Esophagus squamous epithelium (tissue), 5 donors: ENCODE results near the gene CNTD1. TPM values are rescaled to one million over a fixed set of nuclear protein-coding genes. Genes with fewer than 3 reads are reported as not detected.
A peak's percentile ranks its signal among the peaks of the same experiment; 100 is the strongest.

Source experiments
- DNase-seq: peaks from one replicate; lab custom pipeline; 2025; lab: John Stamatoyannopoulos, UW
- H3K27ac ChIP-seq, 4 donors: fragments of 200-600 bp; sonication (generic); one replicate each; pipeline ENCODE4 v1.5.1; 2016 to 2019; ENCODE audit warnings: mild to moderate bottlenecking in 1 of 4
- H3K27me3 ChIP-seq, 4 donors: fragments of 200-600 bp; sonication (generic); 1 replicate in 3 of 4; 2 replicates in 1 of 4; pipeline versions ENCODE4 v1.5.1 to v1.6.0; 2017 to 2021; ENCODE audit warnings: antibody characterized with exemption in 1 of 4
- H3K36me3 ChIP-seq, 3 donors: fragments of 200-600 bp; sonication (generic); one replicate each; pipeline ENCODE4 v1.5.1; 2016 to 2019
- H3K4me1 ChIP-seq, 3 donors: fragments of 200-600 bp; sonication (generic); one replicate each; pipeline ENCODE4 v1.5.1; 2017 to 2019
- H3K4me3 ChIP-seq, 4 donors: fragments of 200-600 bp; sonication (generic); 1 replicate in 3 of 4; 2 replicates in 1 of 4; pipeline ENCODE4 v1.5.1; 2016 to 2019; ENCODE audit warnings: mild to moderate bottlenecking in 2 of 4, moderate library complexity in 1 of 4
- H3K9me3 ChIP-seq, 3 donors: fragments of 200-600 bp; sonication (generic); one replicate each; pipeline ENCODE4 v1.5.1; 2016 to 2019
- POLR2A ChIP-seq, 4 donors: fragments of 450-650 bp; IDR thresholded peaks; one replicate each; pipeline ENCODE4 v1.6.1; 2017; ENCODE audit warnings: antibody characterized with exemption in 4 of 4, mild to moderate bottlenecking in 4 of 4, moderate library complexity in 3 of 4
- WGBS, 2 donors: methylation state at CpG; one replicate each; pipeline ENCODE4 v1.1.5; 2018; 5-methylcytosine and 5-hydroxymethylcytosine counted together
- intact Hi-C: fragments of 100-400 bp; cut with DNase I; formaldehyde crosslinking; loops from one replicate; pipeline ENCODE4 v1.15.0; 2022
- total RNA-seq, 4 donors: library from RNA; depleted of rRNA; stranded (reverse); fragments of >200 nt; gene quantifications; one replicate each; pipeline ENCODE4 v1.1.0, GENCODE V29; 2016
- TF ChIP-seq, protein P1 (sequence below), 6 experiments: fragments of 450-650 bp in 4 of 6; fragments of 200-600 bp in 2 of 6; sonication (generic) in 2 of 6; IDR thresholded peaks; one replicate each; pipeline ENCODE4 v1.5.1; 2016 to 2019; ENCODE audit warnings: antibody characterized with exemption in 6 of 6, mild to moderate bottlenecking in 4 of 6, moderate library complexity in 4 of 6
- donor health status: DM: yes; HTN: yes; CAD: no.

CNTD1 gene
- total RNA-seq: not detected

DNA sequence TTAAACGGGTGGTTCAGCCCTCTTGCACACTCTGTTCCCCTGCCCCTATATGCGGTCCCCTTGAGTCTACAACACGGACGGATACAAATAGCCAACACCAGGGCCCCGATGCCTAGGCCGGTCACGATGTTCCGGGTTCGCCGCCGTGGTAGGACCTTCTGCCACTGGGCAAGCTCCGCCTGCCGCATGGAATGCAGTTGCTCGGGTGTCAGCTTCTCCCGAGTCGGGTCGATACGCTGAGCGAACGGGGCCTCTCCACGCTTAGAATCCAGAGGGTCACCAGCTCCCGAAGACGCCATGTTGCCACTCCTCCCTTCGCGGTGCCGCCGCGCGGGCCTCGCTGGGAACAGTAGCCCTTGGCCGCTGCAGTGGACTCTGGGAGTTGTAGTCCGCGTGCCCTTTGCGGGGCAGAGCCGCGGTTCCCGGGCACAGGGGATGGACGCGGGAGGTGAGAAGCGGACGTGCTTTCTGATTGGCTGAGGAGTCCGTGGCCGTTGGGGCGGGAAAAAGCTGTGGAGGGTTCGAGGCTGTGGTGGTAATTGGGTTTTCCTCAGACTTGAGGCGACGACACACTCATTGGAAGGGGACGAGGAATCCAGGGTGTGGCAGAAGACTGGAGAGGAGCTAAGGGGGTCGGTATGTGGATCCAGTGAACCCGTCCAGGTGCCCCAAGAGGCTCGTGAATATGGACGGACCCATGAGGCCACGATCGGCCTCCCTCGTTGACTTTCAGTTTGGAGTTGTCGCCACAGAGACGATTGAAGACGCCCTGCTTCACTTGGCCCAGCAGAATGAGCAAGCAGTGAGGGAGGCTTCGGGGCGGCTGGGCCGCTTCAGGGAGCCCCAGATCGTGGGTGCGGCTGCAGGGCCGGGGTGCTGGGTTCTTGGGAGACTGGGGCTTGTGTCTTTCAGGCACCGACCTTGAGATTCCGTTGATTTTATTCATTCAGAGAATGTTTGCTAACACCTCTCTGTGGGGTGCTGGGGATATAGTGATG is at the start of gene CNTD1, which contains the start of gene COA3:
TSS of gene CNTD1 (plus strand) at position 479 of the 998 bp plus-strand sequence. CDS start at position 686, 207 bp downstream.
TSS of gene COA3 (minus strand) at position 322 of the 998 bp plus-strand sequence. CDS start at position 299, 23 bp downstream.
- peak within 1 kb of the TSS; percentile 73 to 92 (median 84) for H3K4me3 ChIP-seq
- H3K27ac ChIP-seq: peak within 1 kb of the TSS; percentile 84 to 90 (median 88)
- peaks cover 0 to 22% (median 5%) of the 10 kb centered on the region in 3 donors for H3K36me3 ChIP-seq
- H3K9me3 ChIP-seq: no peaks in the 10 kb centered on the region
- intact Hi-C loops: no loop called here
- peaks cover 29 to 40% (median 29%) of the 10 kb centered on the region in 3 donors for H3K4me1 ChIP-seq
- WGBS, 2 donors: 40 to 46% methylated on average over 17 to 35 of the region's 66 CpGs
- no peak for DNase-seq
- TF ChIP-seq, protein P1, sequence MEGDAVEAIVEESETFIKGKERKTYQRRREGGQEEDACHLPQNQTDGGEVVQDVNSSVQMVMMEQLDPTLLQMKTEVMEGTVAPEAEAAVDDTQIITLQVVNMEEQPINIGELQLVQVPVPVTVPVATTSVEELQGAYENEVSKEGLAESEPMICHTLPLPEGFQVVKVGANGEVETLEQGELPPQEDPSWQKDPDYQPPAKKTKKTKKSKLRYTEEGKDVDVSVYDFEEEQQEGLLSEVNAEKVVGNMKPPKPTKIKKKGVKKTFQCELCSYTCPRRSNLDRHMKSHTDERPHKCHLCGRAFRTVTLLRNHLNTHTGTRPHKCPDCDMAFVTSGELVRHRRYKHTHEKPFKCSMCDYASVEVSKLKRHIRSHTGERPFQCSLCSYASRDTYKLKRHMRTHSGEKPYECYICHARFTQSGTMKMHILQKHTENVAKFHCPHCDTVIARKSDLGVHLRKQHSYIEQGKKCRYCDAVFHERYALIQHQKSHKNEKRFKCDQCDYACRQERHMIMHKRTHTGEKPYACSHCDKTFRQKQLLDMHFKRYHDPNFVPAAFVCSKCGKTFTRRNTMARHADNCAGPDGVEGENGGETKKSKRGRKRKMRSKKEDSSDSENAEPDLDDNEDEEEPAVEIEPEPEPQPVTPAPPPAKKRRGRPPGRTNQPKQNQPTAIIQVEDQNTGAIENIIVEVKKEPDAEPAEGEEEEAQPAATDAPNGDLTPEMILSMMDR (IDR thresholded peaks at IDR 0.05): peak in 2 of 6 experiments; percentile 4 to 19
- TF ChIP-seq POLR2A (IDR thresholded peaks at IDR 0.05): peak in 1 of 4 donors; percentile 34
- H3K27me3 ChIP-seq: no peaks in the 10 kb centered on the region

DNA sequence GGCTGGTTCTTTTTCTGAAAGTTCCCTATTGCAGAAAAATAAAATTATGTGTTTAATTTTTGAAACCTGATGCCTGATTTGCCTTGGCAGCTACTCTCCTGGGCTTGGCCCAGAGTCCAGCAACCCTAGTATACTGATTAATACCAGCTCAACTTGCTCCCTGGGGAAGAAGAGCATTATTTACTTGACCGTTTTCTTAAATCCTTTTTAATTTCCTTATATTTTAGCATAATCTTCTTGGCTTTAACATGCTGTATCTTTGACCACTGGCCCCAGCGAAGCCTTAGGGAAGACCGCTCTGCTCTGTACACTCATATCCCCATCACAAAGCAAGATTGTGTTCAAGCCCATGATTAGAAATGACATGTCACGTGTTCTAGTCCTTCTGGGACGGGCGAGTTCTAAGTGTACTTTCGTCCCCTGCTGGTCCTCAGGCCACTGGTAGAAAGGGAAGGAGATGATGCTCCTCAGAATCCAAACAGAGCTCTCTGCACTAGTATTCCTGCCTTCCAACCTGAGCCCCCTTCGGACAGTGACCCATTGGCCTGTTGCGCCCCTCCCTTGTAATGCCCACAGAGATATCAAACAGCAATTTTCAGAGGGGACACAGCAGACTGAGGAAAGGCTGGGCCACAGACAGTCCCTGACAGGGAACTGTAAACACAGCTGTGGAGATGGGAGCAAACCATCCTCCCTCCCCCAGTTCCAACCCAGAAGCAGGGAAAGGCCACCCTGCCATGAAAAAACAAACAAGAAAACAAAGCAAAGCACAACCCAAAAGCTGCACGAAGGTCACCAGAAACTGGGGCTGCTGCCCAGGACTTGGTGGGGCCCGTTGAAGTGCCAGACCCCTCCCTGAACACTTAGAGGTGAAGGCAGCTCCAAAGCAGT is 49.5 kb upstream of the CNTD1 start:
- 69 to 81% methylated on average over 7 to 9 of the region's 11 CpGs for WGBS, 2 donors
- no peak overlapping the region for H3K4me3 ChIP-seq
- peaks cover 4 to 43% (median 25%) of the 10 kb centered on the region in 3 donors for H3K4me1 ChIP-seq
- intact Hi-C loops: no loop called here
- no peaks in the 10 kb centered on the region for H3K36me3 ChIP-seq
- DNase-seq: no peak
- no peaks in the 10 kb centered on the region for H3K27me3 ChIP-seq
- H3K27ac ChIP-seq: peak overlapping the region; percentile 17 to 74 (median 50)
- TF ChIP-seq POLR2A (IDR thresholded peaks at IDR 0.05): no peak
- TF ChIP-seq, protein P1 (IDR thresholded peaks at IDR 0.05): no peak
- no peaks in the 10 kb centered on the region for H3K9me3 ChIP-seq

DNA sequence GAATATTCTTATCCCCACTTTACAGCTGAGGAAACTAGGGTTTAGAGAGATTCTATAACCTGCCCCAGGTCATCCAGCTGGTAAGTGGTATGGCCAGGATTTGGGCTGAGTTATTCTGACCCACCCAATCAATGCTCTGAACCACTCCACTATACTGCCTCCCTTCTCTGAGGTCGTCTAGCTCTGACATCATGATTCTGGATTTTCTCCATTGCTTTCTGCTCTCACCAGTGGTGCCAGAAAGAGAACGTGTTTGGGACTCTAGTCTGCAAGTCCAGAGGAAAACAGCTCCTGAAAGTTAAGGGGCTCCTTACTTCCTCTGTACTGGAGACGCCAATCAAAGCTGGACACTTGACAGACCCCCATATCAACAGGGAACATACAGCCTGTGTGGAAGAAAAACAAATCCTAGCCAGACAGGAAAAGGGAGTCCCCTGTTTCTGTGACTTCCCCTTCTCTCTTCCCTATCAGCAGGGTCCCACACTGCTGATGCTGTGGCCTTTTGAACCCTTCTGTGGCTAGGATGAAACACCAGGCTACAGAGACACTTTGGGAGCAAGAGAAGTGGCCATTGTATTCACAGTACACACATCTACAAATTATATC is 47.8 kb upstream of the CNTD1 start:
- intact Hi-C loops: no loop called here
- Histone ChIP-seq H3K9me3 (no peaks in the 10 kb centered on the region), H3K36me3 (no peaks in the 10 kb centered on the region), H3K27ac (peak overlapping the region in 3 of 4 donors; percentile 17 to 74 (median 50)), H3K4me1 (peaks cover 0 to 48% (median 20%) of the 10 kb centered on the region in 3 donors), H3K27me3 (no peaks in the 10 kb centered on the region), H3K4me3 (no peak overlapping the region)
- TF ChIP-seq, protein P1 (IDR thresholded peaks at IDR 0.05): no peak
- no peak for TF ChIP-seq POLR2A (IDR thresholded peaks at IDR 0.05)
- DNase-seq: no peak
- 27 to 39% methylated on average over 2 of the region's 3 CpGs for WGBS, 2 donors

- intact Hi-C loops: no loop called here
- 73 to 77% methylated on average over 7 of the region's 7 CpGs for WGBS, 2 donors
- H3K9me3 ChIP-seq: no peaks in the 10 kb centered on the region
- no peaks in the 10 kb centered on the region for H3K27me3 ChIP-seq
- no peak overlapping the region for H3K4me3 ChIP-seq
- no peaks in the 10 kb centered on the region for H3K36me3 ChIP-seq
- TF ChIP-seq POLR2A (IDR thresholded peaks at IDR 0.05): no peak
- TF ChIP-seq, protein P1 (IDR thresholded peaks at IDR 0.05): no peak
- peaks cover 0 to 48% (median 20%) of the 10 kb centered on the region in 3 donors for H3K4me1 ChIP-seq
- no peak for DNase-seq
- no peak overlapping the region for H3K27ac ChIP-seq
These were observed 47.0 kb upstream of the CNTD1 start for GRCh38 chr17:42751628-42752027.
